ENCODE measurements around the gene ENO2.

The ENO2 gene

GRCh38 chr12:6932766-6933165 lies 18.4 kb downstream of the ENO2 start:
- no peak for DNase-seq (ENCODE audit: low spot score)

DNA sequence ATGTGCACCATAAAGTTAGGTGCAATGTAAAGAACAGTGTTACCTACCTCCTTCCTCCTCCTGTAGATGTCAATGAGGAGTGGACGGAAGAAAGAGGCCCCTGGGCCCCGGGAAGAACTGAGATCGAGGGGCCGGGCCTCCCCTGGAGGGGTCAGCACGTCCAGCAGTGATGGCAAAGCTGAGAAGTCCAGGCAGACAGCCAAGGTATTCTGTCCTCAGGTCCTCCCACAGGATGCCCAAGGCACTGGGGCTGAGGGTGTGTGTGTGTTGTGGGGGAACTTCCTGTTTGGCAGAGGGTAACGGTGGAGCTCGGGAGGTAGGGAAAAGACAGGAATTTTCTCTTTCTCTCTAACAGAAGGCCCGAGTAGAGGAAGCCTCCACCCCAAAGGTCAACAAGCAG lies 19.7 kb downstream of the ENO2 start:
- DNase-seq (ENCODE audit: low spot score), result no peak

DNA sequence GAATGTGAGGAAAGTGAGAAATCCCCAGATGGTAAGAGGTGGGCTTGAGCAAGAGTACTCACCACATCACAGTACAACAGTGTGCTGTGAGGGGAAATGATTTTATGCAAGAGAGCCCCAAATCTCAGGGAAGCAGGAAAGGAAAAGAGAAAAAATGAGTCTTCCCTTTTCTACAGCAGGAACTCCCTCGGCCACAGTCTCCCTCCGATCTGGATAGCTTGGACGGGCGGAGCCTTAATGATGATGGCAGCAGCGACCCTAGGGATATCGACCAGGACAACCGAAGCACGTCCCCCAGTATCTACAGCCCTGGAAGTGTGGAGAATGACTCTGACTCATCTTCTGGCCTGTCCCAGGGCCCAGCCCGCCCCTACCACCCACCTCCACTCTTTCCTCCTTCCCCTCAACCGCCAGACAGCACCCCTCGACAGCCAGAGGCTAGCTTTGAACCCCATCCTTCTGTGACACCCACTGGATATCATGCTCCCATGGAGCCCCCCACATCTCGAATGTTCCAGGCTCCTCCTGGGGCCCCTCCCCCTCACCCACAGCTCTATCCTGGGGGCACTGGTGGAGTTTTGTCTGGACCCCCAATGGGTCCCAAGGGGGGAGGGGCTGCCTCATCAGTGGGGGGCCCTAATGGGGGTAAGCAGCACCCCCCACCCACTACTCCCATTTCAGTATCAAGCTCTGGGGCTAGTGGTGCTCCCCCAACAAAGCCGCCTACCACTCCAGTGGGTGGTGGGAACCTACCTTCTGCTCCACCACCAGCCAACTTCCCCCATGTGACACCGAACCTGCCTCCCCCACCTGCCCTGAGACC lies 21.2 kb downstream of the ENO2 start:
- DNase-seq (ENCODE audit: low spot score), result no peak

- no peak for DNase-seq (ENCODE audit: low spot score)
Measured at GRCh38 chr12:6936194-6936635, 21.8 kb downstream of the ENO2 start.

DNA sequence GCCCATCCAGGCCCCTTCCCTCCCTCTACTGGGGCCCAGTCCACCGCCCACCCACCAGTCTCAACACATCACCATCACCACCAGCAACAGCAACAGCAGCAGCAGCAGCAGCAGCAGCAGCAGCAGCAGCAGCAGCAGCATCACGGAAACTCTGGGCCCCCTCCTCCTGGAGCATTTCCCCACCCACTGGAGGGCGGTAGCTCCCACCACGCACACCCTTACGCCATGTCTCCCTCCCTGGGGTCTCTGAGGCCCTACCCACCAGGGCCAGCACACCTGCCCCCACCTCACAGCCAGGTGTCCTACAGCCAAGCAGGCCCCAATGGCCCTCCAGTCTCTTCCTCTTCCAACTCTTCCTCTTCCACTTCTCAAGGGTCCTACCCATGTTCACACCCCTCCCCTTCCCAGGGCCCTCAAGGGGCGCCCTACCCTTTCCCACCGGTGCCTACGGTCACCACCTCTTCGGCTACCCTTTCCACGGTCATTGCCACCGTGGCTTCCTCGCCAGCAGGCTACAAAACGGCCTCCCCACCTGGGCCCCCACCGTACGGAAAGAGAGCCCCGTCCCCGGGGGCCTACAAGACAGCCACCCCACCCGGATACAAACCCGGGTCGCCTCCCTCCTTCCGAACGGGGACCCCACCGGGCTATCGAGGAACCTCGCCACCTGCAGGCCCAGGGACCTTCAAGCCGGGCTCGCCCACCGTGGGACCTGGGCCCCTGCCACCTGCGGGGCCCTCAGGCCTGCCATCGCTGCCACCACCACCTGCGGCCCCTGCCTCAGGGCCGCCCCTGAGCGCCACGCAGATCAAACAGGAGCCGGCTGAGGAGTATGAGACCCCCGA lies 22.5 kb downstream of the ENO2 start:
- no peak for DNase-seq (ENCODE audit: low spot score)

GRCh38 chr12:6937481-6938352 lies 23.3 kb downstream of the ENO2 start:
- peak; percentile 81 for DNase-seq (ENCODE audit: low spot score)

DNA sequence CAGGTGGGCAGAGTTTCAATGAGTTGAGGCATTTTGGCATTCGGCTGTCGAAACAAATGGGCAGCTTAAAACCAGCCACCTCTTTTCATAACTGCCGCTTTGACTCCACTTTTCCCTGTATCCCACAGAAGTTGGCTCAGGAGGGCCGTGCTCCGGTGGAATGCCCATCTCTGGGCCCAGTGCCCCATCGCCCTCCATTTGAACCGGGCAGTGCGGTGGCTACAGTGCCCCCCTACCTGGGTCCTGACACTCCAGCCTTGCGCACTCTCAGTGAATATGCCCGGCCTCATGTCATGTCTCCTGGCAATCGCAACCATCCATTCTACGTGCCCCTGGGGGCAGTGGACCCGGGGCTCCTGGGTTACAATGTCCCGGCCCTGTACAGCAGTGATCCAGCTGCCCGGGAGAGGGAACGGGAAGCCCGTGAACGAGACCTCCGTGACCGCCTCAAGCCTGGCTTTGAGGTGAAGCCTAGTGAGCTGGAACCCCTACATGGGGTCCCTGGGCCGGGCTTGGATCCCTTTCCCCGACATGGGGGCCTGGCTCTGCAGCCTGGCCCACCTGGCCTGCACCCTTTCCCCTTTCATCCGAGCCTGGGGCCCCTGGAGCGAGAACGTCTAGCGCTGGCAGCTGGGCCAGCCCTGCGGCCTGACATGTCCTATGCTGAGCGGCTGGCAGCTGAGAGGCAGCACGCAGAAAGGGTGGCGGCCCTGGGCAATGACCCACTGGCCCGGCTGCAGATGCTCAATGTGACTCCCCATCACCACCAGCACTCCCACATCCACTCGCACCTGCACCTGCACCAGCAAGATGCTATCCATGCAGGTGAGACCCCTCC lies 24.2 kb downstream of the ENO2 start:
- no peak for DNase-seq (ENCODE audit: low spot score)

DNA sequence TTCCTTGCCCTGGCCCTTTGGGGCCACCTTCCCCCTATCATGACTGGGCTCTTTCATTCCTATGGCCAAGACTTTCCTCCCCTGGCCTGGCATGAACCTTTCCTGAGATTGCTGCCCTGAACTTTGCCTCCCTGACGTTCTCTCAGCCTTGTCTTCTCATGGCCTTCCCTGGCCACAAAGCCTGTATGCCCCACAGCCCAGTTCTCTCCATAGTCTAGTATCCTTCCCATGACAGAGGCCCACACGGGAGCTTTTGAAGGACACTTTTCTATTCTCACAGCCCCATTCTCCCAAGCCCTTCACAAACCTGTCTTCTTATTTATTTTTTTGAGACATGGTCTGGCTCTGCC lies 24.8 kb downstream of the ENO2 start:
- DNase-seq (ENCODE audit: low spot score), result no peak

- no peak for DNase-seq (ENCODE audit: low spot score)
Measured at GRCh38 chr12:6941267-6941666, 26.9 kb downstream of the ENO2 start.

DNA sequence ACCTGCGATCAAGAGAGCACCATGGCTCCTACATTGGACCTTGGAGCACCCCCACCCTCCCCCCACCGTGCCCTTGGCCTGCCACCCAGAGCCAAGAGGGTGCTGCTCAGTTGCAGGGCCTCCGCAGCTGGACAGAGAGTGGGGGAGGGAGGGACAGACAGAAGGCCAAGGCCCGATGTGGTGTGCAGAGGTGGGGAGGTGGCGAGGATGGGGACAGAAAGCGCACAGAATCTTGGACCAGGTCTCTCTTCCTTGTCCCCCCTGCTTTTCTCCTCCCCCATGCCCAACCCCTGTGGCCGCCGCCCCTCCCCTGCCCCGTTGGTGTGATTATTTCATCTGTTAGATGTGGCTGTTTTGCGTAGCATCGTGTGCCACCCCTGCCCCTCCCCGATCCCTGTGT lies 27.4 kb downstream of the ENO2 start:
- no peak for DNase-seq (ENCODE audit: low spot score)

DNA sequence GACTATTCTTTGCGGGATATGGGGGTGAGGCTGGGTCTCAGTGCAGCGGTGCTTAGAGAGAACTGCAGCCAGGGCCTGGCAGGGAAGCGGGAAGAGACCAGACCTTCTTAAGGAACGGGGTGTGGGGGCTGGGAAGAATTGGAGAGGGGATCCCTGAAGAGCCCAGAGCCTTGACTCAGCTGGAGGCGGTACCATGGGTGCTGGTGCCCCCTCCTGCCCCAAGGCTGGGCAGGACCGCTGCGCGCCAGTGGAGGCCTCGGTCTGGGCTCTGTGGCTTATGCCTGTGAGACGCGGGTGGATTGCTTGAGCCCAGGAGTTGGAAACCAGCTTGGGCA lies 27.9 kb downstream of the ENO2 start:
- DNase-seq (ENCODE audit: low spot score), result no peak

DNA sequence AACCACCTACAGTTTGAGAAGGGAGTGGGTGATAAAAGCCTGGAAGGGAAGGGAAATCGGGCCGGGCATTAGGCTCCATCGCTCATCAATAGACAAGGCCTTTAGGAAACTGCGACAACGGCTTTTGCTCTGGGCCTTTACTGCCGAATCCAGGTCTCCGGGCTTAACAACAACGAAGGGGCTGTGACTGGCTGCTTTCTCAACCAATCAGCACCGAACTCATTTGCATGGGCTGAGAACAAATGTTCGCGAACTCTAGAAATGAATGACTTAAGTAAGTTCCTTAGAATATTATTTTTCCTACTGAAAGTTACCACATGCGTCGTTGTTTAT lies 29.0 kb downstream of the ENO2 start:
- DNase-seq (ENCODE audit: low spot score), result peak; percentile 92

DNA sequence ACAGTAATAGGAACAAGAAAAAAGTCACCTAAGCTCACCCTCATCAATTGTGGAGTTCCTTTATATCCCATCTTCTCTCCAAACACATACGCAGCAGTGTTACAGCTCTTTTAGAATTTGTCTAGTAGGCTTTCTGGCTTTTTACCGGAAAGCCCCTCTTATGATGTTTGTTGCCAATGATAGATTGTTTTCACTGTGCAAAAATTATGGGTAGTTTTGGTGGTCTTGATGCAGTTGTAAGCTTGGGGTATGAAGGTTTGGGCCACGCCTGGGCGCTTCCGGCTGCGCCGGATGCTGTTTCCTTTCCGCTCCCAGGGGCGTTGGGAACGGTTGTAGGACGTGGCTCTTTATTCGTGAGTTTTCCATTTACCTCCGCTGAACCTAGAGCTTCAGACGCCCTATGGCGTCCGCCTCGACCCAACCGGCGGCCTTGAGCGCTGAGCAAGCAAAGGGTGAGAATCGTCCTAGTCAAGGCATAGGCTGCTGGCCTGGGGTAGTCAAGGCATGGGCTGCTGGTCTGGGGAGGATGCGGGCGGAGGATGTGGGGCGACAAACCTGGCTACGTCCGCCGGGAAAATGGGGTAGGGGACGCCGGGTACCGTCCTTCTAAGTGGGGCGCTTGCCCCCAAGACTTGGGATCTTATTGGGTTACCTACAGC lies 29.5 kb downstream of the ENO2 start, which contains the start of the genes C12orf57 and RNU7-1:
TSS of gene C12orf57 (plus strand) at position 301 of the 659 bp plus-strand sequence. CDS start at position 401, 100 bp downstream.
TSS of gene RNU7-1 (plus strand) at position 95 of the 659 bp plus-strand sequence.
- peak; percentile 89 for DNase-seq (ENCODE audit: low spot score)

DNA sequence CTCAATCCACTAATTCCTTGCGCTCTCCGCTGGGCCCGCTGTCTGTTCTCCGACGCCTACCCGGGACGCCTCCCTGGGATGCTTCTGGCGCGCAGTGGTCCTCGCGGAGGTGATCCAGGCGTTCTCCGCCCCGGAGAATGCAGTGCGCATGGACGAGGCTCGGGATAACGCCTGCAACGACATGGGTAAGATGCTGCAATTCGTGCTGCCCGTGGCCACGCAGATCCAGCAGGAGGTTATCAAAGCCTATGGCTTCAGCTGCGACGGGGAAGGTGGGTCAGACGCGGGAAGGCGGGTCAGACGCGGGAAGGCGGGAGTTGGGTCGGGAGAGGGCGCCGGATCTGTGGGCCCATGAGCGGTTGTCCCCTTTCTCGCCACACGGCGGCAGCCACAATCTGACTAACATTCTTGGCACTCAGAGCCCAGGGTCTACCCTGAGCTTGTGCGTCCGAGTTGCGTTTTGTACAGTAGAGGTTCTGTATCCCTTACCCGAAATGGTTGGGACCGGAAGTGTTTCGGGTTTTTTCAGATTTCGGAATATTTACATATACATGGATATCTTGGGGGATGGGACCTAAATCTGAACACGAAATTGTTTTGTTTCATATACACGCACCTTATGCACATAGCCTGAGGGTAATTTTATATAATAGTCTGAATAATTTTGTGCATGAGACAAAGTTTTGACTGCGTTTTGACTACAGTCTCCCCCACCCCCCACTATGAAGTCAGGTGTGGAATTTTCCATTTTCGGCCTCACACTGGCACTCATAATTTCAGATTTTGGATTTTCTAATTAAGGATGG lies 30.2 kb downstream of the ENO2 start:
- peak; percentile 85 for DNase-seq (ENCODE audit: low spot score)

- DNase-seq (ENCODE audit: low spot score), result no peak
Measured at GRCh38 chr12:6945613-6946012, 31.2 kb downstream of the ENO2 start.

- DNase-seq (ENCODE audit: low spot score), result no peak
Measured at GRCh38 chr12:6946033-6946919, 31.9 kb downstream of the ENO2 start.

DNA sequence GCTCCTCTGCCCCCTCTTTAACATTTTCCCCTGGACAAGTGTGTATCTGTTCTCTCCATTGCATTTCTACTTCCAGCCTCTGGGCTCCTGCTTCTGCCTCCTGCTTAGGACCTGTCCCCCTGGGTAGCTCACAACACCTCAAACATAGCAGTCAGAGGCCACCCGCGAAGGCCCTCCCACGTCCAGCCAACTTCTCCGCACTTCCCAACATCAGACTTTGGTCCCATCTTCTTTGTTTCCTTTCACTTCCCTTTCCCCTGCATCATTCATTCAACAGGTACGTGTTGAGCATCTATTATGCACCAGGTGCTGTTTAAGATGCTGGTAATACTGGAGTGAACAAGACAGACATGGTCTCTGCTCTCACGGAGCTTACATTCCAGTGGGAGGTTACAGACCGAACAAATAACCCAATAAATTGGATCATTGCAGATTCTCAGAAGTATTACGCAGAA lies 32.6 kb downstream of the ENO2 start:
- DNase-seq (ENCODE audit: low spot score), result no peak

GRCh38 chr12:6947615-6948014 lies 33.2 kb downstream of the ENO2 start:
- no peak for DNase-seq (ENCODE audit: low spot score)

Data from COLO829 (cell line).